ENCODE data around the gene RNF208.

The RNF208 gene

DNA sequence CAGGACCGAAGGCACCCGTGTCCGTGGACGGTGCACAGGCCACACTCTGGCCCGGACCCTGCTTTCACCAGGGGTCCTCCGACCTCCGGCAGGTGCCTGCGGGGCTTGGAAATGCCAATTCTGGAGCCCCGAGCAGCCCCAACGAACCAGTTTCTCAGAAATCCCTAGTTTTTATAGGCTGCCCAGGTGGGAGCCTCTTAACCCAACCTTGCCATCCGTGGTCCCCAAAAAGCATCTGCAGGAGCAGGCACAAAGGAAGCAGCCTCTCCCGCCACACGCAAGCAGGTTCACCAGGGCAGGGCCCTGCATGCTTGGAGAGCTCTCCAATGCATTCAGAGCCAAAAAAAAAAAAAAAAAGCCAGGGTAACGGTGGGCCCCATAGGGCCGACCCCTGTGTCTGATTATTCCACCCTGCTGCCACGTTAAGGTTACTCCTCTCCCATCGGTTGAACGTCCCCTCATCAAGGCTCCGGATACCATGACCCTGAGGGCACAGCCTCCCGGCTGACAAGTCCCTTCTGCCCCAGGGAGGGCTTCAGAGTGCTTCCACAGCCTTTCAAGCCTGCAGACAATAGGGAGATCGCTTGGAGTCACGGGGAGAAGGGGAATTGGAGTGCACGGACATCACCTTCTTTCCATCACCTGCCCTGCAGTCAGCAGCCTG is 20.7 kb downstream of the RNF208 start:
- Histone ChIP-seq H4K20me1 (ENCODE audit: insufficient read depth, low read length) (peaks cover 42% of the 10 kb centered on the region), H3K4me1 (ENCODE audit: insufficient read depth, low read length) (peaks cover 68% of the 10 kb centered on the region), H3K9me3 (ENCODE audit: insufficient read depth, low read length, severe bottlenecking) (no peaks in the 10 kb centered on the region), H3K9ac (ENCODE audit: low read depth, low read length) (peak overlapping the region; percentile 77), H3K36me3 (ENCODE audit: insufficient read depth, low read length) (peaks cover 17% of the 10 kb centered on the region), H3K4me2 (ENCODE audit: insufficient read depth, low read length) (peak overlapping the region; percentile 97), H2AFZ (ENCODE audit: low read depth, low read length) (peak overlapping the region; percentile 87), H3K4me3 (ENCODE audit: low read depth in 1 of 2, low read length in 2 of 2) (peak overlapping the region; percentile 43 to 94), H3K27me3 (ENCODE audit: insufficient read depth, low read length, poor library complexity) (no peaks in the 10 kb centered on the region), H3K79me2 (ENCODE audit: insufficient read depth, low read length) (peaks cover 55% of the 10 kb centered on the region), H3K27ac (ENCODE audit: low read length) (peak overlapping the region; percentile 89)
- ATAC-seq (ENCODE audit: insufficient read depth, low read depth) (no peak), DNase-seq (no peak)
- TF ChIP-seq, protein P1, sequence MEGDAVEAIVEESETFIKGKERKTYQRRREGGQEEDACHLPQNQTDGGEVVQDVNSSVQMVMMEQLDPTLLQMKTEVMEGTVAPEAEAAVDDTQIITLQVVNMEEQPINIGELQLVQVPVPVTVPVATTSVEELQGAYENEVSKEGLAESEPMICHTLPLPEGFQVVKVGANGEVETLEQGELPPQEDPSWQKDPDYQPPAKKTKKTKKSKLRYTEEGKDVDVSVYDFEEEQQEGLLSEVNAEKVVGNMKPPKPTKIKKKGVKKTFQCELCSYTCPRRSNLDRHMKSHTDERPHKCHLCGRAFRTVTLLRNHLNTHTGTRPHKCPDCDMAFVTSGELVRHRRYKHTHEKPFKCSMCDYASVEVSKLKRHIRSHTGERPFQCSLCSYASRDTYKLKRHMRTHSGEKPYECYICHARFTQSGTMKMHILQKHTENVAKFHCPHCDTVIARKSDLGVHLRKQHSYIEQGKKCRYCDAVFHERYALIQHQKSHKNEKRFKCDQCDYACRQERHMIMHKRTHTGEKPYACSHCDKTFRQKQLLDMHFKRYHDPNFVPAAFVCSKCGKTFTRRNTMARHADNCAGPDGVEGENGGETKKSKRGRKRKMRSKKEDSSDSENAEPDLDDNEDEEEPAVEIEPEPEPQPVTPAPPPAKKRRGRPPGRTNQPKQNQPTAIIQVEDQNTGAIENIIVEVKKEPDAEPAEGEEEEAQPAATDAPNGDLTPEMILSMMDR (IDR thresholded peaks at IDR 0.05; ENCODE audit: borderline replicate concordance, extremely low read depth, low read length, poor library complexity, severe bottlenecking) = no peak
- TF ChIP-seq EZH2 (IDR thresholded peaks at IDR 0.05; ENCODE audit: borderline replicate concordance, low read depth, low read length, severe bottlenecking) = no peak

DNA sequence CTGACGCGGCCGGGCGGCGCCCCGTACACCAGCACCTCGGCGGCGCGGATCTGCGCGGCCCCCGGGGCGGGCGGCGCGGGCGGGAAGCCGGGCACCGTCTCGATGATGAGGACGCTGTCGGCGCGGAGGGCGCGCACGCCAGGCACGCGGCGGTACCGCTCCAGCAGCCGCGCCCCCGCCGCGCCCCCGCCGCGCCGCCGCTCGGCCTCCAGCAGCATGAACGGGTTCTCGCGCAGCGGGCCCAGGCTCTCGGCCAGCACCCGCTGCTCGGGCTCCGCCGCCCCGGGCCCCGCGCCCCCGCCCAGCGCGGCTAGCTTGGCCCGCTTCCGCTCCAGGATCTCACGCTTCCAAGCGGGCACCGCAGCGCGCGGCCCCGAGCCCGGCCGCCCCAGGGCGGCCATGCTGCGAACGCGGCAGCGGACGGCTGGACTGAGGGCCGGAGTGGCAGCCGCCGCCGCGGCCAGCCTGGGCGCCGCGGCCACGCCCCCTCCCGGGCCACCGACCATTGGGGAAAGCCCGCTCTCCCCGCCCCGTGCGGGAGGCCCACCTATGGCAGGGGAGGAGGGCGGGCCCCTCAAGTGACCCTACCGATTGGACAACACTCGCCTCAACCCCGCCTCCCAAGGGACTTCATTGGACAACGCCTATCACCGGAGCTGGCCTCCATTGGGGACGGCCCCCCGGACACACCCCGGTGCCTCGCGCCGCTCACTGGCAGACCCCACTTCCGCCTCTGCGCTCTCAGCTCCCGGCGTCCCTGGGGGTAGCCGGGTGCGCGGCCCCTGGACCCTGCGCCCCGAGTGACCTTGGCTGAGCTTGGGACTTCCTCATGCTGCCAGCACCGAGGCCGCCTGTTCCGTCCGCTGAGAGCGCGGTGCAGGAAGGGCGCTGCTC is 21.5 kb downstream of the RNF208 start, which contains the start of gene TPRN:
TPRN (minus strand) TSS at position 431 of the 894 bp plus-strand sequence; CDS start at position 401, 30 bp downstream.
- H3K79me2 ChIP-seq (ENCODE audit: insufficient read depth, low read length) = peaks cover 48% of the 10 kb centered on the region
- ATAC-seq (ENCODE audit: insufficient read depth, low read depth) = peak; percentile 95
- H3K4me1 ChIP-seq (ENCODE audit: insufficient read depth, low read length) = peaks cover 64% of the 10 kb centered on the region

DNA sequence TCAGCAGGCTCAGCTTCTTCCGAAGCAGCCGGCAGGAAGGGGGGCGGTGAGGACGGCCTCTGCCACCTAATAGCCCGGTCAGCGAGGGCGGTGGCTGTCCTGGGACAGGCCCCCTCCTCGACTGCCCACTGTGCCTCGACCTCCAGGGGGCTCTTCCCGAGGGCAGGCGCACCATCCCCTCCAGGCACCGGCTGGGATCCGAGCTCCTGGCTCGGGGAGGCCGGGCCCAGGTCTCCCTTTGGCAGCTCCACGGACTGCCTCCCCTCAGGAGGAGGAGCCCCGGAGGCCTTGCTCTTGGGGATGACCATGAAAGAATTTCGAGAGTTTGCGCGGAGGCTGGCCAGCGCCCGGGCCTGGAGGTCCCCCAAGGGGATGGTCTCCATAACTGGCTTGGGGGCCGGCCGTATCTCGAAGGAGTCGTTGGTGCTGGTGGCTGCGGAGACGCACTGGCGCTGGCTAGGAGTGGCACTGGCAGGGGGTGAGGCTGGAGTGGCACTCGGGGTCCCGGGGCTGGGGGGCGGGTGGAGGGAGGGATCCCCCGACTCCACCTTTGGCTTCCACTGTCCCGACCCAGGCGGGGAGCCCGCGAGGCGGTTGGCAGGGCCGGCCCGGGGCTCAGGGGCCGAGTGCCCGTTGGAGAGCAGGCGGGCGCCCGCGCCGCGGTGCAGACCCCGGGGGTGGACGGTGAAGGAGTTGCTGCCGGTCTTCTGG is 22.5 kb downstream of the RNF208 start:
- Histone ChIP-seq H3K4me1 (ENCODE audit: insufficient read depth, low read length) (peaks cover 59% of the 10 kb centered on the region), H4K20me1 (ENCODE audit: insufficient read depth, low read length) (peaks cover 36% of the 10 kb centered on the region), H3K79me2 (ENCODE audit: insufficient read depth, low read length) (peaks cover 39% of the 10 kb centered on the region), H3K27me3 (ENCODE audit: insufficient read depth, low read length, poor library complexity) (no peaks in the 10 kb centered on the region), H3K4me3 (ENCODE audit: low read depth in 1 of 2, low read length in 2 of 2) (peak overlapping the region in 1 of 2 experiments; percentile 44; a peak in 2 of 4 replicates), H2AFZ (ENCODE audit: low read depth, low read length) (no peak overlapping the region), H3K9me3 (ENCODE audit: insufficient read depth, low read length, severe bottlenecking) (no peaks in the 10 kb centered on the region), H3K27ac (ENCODE audit: low read length) (no peak overlapping the region), H3K4me2 (ENCODE audit: insufficient read depth, low read length) (peak overlapping the region; percentile 97), H3K9ac (ENCODE audit: low read depth, low read length) (peak overlapping the region; percentile 45), H3K36me3 (ENCODE audit: insufficient read depth, low read length) (peaks cover 10% of the 10 kb centered on the region)
- ATAC-seq (ENCODE audit: insufficient read depth, low read depth) (no peak), DNase-seq (no peak)
- TF ChIP-seq, protein P1 (IDR thresholded peaks at IDR 0.05; ENCODE audit: borderline replicate concordance, extremely low read depth, low read length, poor library complexity, severe bottlenecking) = no peak
- no peak for TF ChIP-seq EZH2 (IDR thresholded peaks at IDR 0.05; ENCODE audit: borderline replicate concordance, low read depth, low read length, severe bottlenecking)

More for the DNA sequence above, 21.5 kb downstream of the RNF208 start, which contains the start of gene TPRN:
- peak within 1 kb of the TSS; percentile 43 to 94 for H3K4me3 ChIP-seq (ENCODE audit: low read depth in 1 of 2, low read length in 2 of 2)
- peaks cover 42% of the 10 kb centered on the region for H4K20me1 ChIP-seq (ENCODE audit: insufficient read depth, low read length)
- DNase-seq = peak; percentile 99
- no peaks in the 10 kb centered on the region for H3K27me3 ChIP-seq (ENCODE audit: insufficient read depth, low read length, poor library complexity)
- H2AFZ ChIP-seq (ENCODE audit: low read depth, low read length) = peak within 1 kb of the TSS; percentile 87
- H3K27ac ChIP-seq (ENCODE audit: low read length) = peak within 1 kb of the TSS; percentile 89
- TF ChIP-seq, protein P1 (IDR thresholded peaks at IDR 0.05; ENCODE audit: borderline replicate concordance, extremely low read depth, low read length, poor library complexity, severe bottlenecking) = no peak
- no peak for TF ChIP-seq EZH2 (IDR thresholded peaks at IDR 0.05; ENCODE audit: borderline replicate concordance, low read depth, low read length, severe bottlenecking)
- peaks cover 11% of the 10 kb centered on the region for H3K36me3 ChIP-seq (ENCODE audit: insufficient read depth, low read length)
- H3K9ac ChIP-seq (ENCODE audit: low read depth, low read length) = peak within 1 kb of the TSS; percentile 77
- H3K9me3 ChIP-seq (ENCODE audit: insufficient read depth, low read length, severe bottlenecking) = no peaks in the 10 kb centered on the region
- H3K4me2 ChIP-seq (ENCODE audit: insufficient read depth, low read length) = peak within 1 kb of the TSS; percentile 97
